Activated CD4-positive, alpha-beta T cell treated with anti-CD3 and anti-CD28 coated beads, Interleukin-2, amount 50 U/mL, for 1 hour (primary cell): ENCODE data around the gene OXSM.

Experiments used
- DNase-seq: peaks from one replicate; pipeline ENCODE4 v3.0.0-alpha.2; 2020

Gene OXSM

DNA sequence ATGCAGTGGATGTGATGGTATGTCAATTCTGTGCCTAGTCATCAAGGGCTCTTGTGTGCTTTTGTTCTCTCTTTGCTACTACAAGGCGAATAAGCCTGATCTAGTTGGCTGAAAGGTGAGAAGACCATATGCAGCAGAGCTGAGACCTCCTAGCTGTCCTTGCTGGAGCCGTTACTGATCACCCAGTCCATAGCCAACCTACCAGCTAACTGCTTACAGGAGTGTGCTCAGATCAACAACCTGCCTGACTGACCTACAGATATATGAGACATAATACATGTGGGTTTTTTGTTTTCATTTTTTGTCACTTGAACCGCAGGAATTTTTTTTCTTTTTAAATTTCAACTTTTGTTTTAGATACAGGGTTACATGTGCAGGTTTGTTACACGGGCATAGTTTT is 22.8 kb downstream of the OXSM start:
- DNase-seq, result no peak

DNA sequence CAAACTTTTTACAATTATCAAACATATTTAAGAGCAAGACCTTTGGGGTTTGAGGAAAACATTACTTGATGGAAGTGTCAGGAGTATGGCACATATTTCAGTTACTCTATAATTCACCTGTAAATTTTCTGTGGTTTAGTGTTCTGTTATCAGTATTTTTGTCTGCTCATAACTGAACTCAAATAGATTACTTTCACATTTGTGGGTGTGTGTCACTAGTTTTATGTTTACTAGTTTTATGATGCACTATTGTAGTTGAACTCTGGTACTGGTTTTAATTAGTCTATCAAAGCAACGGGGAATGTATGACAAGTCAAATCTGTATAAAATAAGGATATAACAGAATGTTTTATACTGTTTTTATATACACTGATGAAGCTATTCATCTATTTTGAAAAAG is 27.2 kb downstream of the OXSM start:
- no peak for DNase-seq

DNA sequence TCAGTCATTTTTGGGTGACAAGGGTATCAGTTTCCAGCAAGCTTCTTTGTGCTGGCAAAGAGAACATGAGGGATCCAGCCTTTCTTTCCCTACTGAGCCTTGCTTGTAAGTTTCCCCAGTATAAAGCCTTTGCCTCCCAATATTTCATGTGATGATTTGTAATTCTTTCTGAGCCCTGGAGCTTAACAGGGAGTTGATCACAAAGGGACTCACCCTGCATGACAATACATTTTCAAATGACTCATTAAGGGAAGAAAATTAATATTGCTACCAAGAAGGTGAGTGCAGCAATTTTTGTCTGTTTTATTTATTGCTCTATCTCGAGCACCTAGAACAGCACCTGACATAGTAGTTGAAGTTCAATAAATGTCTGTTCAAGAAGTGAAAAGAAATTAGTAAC is 27.7 kb downstream of the OXSM start:
- DNase-seq, result no peak

DNA sequence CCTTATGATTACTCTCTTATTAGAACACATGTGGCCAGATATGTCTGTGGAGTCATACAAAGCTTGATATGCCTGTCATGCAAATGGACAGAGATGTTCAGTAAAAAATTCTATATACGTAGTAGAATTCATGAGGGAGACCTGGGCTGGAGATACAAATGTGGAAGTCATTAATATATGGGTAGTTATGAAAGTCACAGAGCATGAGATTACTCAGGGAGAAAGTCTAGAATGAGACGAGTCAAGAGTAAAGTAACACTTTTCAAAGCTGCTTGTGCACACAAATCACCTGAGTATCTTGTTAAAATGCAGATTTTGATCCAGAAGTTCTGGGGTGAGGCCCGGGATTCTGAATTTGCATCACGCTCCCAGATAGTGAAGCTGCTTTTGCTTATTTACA is 28.4 kb downstream of the OXSM start:
- DNase-seq, result no peak

DNA sequence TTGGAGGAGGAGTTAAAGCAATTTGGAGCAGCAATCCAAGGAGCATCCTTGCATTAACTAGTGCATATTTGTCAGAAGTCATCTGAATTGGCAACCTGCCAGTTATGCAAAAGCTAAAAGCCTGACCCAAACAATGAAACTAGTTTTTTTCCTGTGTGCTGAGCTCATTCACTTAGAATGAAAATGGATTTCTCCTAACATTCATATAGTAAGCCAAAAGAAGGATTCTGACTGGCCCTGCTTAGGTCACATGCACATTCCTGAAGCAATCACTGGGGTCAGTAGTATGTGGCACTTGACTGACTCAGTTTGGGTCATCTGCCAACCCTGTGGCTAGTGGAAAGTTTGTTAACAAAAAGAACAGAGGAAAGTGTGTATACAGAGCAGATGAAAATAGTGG is 30.5 kb downstream of the OXSM start:
- DNase-seq, result no peak

DNA sequence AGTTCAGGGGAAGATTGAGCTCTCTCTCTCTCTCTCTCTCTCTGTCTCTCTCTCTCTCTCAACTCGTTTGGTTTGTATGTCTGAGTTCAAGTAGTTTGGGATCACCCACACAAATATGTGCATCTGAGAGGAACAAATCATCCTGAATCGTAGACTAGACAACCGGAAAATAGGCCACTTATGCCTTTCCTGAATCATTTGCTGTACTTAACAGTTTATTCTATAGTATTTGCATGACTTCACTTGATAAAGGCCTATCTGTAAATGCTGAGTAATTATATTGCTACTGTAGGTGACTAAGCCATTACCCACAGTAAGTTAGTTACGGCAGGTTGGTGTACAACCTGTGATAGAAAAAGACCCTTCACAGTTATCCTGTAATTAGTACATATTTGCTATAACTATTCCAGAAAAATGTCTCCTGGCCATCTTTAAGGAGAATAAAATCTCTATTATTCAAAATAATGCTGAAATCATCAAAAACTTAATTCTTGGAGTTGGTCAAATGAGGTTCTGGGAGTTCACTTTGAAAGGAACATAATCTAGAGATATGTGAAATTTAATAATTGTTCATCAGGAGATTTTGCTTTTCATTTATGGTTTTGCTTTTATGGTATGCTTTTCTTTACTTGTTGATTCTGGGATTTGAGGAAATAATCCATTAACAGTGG is 31.1 kb downstream of the OXSM start:
- no peak for DNase-seq

DNA sequence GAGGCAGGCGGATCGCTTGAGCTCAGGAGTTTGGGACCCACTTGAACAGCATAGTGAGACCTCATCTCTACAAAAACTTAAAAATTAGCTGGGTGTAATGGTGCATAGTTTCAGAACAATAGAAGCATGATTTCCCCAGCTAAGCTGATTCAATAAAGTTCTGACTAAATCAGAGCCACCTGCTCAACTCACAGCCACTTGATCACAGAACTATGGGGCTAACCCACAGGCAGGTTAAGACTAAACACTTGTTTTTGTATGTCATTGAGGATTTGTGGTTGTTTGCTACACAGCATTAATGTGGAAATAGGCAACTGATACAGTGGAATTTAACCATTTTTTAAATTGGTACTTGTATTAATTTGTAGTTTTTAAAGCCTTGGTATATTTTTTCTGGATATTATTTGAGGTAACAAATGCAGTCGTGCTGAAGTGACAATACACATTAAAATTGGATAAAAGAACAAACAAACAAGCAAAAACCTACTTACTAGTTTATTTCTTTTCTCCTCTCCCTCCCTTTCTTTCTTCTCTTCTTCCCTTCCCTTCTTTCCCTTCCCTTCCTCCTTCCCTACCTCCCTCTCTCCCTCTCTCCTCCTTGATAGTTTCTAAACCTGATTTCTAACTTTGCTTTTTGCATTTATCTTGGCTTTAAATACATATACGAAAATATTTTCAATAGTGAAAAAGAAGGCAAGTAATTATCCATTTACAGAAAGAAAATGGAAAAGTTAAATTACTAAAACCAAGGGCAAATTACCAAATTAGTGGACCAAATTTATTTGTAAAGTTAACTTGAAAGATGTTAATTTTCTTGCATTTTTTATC is 32.1 kb downstream of the OXSM start:
- DNase-seq, result no peak

DNA sequence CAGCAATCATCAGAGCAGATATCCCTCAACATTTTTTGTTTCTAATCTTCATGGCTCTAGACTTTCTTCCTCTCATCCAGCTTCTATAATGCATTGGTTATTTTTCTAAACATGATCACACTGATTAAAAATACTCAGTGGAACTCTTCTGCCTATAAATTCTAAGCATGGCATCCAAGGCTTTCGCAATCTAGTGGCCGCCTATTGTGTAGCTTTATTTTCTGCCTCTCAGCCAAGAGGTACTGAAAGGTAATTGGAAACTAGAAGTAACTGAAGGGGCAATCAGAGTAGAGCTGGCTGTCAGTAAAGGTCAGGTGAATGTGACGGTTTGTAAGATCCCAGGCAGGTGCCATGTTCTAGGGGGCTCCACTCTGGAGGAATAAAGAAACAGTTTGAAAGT is 33.4 kb downstream of the OXSM start:
- no peak for DNase-seq

DNA sequence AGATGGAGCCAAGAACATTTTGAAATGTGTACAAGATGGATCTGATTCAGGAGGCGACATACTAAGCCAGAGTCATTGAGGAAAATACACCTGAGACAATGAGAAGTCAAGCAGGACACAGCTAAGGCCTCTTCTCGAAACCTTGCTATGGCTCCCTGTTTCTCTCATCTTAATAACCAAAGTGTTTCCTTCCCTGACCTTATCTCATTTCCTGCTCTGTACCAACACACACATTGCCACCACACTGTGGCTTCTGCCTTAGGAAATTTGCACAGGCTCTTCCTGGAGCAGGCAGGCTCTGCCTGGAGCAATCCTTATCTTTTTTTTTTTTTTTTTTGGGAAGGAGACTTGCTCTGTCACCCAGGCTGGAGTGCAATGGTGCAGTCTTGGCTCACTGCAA is 36.6 kb downstream of the OXSM start:
- no peak for DNase-seq

DNA sequence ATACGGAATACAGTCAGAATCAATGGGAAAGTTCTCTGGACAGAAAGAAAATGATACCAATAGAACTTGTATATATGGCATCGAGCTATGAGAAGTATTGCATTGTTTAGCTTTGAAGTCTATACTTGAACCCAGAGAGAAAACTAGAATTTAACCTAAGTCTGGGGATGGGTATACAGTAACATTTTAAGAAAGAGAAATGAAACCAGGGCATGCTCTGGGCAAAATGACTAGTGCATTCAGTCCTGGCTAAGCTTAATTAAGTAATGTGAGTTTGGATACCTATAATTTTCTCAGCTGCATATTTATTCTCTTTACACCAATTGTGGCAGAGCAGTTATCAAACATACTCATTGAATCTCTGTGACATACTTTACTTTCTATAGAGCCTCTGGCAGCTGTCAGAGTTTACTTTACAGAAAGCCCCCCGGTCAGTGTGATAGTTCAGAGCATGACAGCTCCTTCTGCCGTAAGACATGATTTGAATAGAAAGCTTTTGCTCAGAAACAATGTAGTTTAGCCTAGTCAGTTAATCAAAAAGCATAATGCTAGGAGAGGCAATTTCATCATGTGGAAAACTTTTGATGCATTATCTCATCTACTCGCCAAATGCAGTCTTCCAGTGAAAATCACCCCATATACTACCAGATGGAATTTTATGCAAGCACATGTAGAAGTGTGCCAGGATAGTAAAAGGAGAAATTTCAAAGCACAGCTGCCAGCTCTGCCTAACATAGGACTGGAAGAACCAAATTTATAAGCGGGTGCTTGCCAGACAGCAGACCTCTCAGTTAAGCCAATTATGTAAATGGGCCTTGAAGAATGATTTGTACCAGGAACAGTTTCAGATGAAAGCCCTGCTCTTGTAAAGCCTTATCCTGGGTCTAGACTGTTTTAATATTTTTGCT is 40.7 kb downstream of the OXSM start:
- DNase-seq, result no peak

DNA sequence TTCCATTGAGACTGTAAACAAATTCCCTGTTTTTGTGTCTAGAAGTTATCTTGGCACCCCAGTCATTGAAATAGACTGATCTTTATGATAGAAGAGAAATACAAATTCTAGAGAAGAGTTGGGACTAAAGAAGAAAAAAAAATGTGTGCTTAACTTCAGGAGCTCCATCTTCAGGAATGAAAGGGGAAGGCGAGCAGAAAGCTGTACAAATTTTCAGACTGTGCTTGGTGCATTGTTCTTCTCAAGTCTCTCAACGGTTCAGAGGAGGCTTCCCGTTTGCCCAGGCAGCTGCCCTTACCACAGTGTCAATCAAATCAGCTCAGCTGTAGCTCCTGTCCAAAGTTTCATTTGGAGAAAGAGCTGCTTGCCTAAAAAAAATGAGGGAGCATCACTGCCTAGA is 41.7 kb downstream of the OXSM start:
- DNase-seq, result no peak

DNA sequence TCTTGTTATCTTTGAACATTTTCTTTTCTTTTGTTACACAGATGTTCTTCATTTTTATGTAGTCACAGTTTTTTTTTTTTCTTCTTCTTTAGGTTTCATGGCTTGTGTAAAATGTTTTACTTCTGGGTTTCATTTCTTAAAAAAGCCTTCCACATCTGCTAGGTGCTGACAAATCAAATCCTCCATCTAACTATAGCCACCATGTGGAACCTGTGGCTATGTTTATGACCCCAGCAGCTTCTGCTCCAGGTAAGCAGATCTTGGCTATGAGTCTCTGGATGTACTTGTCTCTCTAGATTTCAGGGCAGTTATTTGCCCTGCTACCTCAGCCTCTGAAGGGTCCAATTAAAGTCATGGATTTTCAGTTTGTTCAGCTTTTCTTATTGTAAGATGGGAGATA is 44.5 kb downstream of the OXSM start:
- no peak for DNase-seq

DNA sequence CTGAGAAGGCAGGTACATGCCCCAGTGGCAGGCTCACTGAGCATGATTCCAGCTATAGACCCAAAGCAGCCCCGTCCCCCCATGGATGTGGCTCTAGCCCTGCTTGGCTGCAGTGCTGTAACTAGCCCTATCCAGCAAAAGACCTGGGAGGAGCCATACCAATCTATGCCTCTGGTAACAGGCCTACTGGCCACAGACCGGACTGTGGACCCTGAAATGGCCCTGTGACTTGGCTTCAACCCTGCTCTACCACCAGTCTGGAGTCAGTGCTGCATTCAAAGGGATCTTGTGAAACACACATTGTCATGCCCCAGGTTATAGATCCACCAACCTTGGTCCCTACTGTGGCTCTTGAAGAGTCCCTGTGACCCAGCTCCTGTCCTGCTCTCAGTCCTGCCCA is 46.7 kb downstream of the OXSM start:
- no peak for DNase-seq

DNA sequence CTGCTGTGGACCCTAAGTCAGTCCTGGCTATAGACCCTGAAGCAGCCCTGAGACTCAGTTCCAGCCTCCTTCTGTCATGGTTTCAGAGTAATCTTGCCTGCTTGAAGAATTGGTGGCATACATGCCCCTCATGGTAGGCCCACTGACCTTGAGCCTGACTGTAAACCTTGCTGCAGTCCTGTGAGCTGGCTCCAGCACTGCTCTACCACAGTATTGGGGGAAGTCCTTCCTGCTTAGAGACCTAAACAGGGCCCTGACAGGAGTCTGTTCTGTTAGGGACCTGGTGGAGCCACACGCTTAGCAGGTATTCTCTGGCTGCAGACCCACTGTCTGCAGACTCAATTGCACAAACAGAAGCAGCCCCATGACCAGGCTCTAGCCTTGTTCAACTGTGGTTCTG is 47.1 kb downstream of the OXSM start:
- DNase-seq, result no peak

DNA sequence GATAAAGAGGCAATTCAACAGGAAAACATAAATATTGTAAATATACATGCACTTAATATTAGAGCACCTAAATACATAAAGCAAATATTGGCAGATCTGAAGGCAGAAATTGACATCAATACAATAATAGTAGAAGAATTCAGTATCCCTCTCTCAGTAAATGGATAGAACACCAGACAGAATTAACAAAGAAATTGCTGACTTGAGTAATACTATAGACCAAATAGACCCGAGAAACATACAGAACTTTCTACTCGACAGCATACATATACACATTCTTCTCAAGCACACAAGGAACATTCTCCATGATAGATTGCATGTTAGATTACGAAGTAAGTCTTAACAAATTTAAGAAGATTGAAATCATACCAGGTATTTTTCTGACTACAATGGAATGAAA is 50.2 kb downstream of the OXSM start:
- DNase-seq, result no peak

DNA sequence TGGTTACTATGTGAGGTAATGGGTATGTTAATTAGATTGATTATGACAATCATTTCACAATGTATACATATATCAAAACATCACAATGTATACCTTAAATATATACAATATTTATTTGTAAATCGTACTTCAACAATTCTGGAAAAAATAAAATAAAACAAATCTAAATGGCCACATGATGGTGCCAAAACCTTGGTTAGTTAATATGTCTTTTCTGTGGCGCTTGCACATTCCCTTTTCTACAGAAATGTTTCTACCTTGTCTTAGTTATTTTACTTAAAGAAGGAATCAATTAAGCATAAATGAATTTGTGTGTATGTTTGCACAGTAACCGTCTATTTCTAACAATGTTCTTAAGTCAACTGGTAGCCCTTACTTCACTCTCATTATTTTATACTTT is 53.4 kb downstream of the OXSM start:
- no peak for DNase-seq
